ENCODE results near the gene PTPRK. TPM values are rescaled to one million over a fixed set of nuclear protein-coding genes. Genes with fewer than 3 reads are reported as not detected.

Gene PTPRK
- total RNA-seq, 2 donors from 2014 or later = 33.7 to 36.0 TPM

- Histone ChIP-seq H3K27ac (no peak overlapping the region), H3K27me3 (replicated peaks; ENCODE audit: insufficient read depth) (no peaks in the 10 kb centered on the region), H3K4me1 (ENCODE audit: control insufficient read depth in 1 of 2, low read depth in 2 of 2) (no peaks in the 10 kb centered on the region), H3K9me3 (no peaks in the 10 kb centered on the region), H3K4me3 (no peak overlapping the region), H3K36me3 (no peaks in the 10 kb centered on the region)
- DNase-seq (ENCODE audit: low spot score) (no peak), ATAC-seq (ENCODE audit: insufficient number of reproducible peaks, low FRiP score, low read depth) (no peak)
- TF ChIP-seq CTCF (IDR thresholded peaks at IDR 0.05) = no peak
Observed at GRCh38 chr6:127924031-127924430, 596.4 kb downstream of the PTPRK start.

- DNase-seq (ENCODE audit: low spot score) (no peak), ATAC-seq (ENCODE audit: insufficient number of reproducible peaks, low FRiP score, low read depth) (no peak)
- Histone ChIP-seq H3K36me3 (no peaks in the 10 kb centered on the region), H3K9me3 (no peaks in the 10 kb centered on the region), H3K27ac (no peak overlapping the region), H3K4me3 (no peak overlapping the region), H3K4me1 (ENCODE audit: control insufficient read depth in 1 of 2, low read depth in 2 of 2) (no peaks in the 10 kb centered on the region), H3K27me3 (replicated peaks; ENCODE audit: insufficient read depth) (no peaks in the 10 kb centered on the region)
- no peak for TF ChIP-seq CTCF (IDR thresholded peaks at IDR 0.05)
Observed at GRCh38 chr6:127923135-127923534, 597.3 kb downstream of the PTPRK start.

DNA sequence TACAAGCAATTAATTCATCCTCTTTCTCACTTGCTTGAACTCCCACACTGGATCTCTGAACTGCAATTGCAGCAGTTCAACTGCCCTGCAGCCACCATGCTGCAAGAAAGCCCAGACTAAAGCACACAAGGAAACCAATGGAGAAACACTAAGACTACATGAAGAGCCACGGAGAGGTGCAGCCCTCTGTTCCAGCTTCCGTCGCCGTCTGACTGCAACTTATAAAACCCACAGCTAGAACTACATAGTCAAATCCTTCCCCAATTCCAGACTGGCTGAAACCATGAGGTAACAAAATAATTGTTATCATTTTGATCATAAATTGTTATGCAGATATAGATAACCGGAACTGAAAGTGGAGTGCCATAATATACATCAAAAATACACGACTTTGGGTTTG, 598.4 kb downstream of the PTPRK start:
- Histone ChIP-seq H3K27ac (no peak overlapping the region), H3K4me3 (no peak overlapping the region), H3K27me3 (replicated peaks; ENCODE audit: insufficient read depth) (no peaks in the 10 kb centered on the region), H3K4me1 (ENCODE audit: control insufficient read depth in 1 of 2, low read depth in 2 of 2) (no peaks in the 10 kb centered on the region), H3K9me3 (no peaks in the 10 kb centered on the region), H3K36me3 (no peaks in the 10 kb centered on the region)
- ATAC-seq (ENCODE audit: insufficient number of reproducible peaks, low FRiP score, low read depth) = no peak
- no peak for DNase-seq (ENCODE audit: low spot score)
- no peak for TF ChIP-seq CTCF (IDR thresholded peaks at IDR 0.05)

- no peak for ATAC-seq (ENCODE audit: insufficient number of reproducible peaks, low FRiP score, low read depth)
Observed at GRCh38 chr6:127920804-127921203, 599.6 kb downstream of the PTPRK start.

More at GRCh38 chr6:127920804-127921203, 599.6 kb downstream of the PTPRK start:
- Histone ChIP-seq H3K4me1 (ENCODE audit: control insufficient read depth in 1 of 2, low read depth in 2 of 2) (no peaks in the 10 kb centered on the region), H3K27ac (no peak overlapping the region), H3K4me3 (no peak overlapping the region), H3K9me3 (no peaks in the 10 kb centered on the region), H3K36me3 (no peaks in the 10 kb centered on the region), H3K27me3 (replicated peaks; ENCODE audit: insufficient read depth) (no peaks in the 10 kb centered on the region)
- TF ChIP-seq CTCF (IDR thresholded peaks at IDR 0.05) = no peak
- no peak for DNase-seq (ENCODE audit: low spot score)

Measured in thoracic aorta (tissue), 2 donors.